Keratinocyte (primary cell): ENCODE data around the gene ANKS1A. TPM values are rescaled to one million over a fixed set of nuclear protein-coding genes. Genes with fewer than 3 reads are reported as not detected.

Experiments used
- DNase-seq: peaks from one replicate; pipeline ENCODE4 v3.0.0-alpha.2; 2011; ENCODE audit warnings: low read depth, missing footprints, low spot score
- FAIRE-seq: peaks from 2 replicates; lab custom pipeline; 2011; peaks lifted over from hg19 to GRCh38; lab: Jason Lieb, UNC
- H2AFZ ChIP-seq: 2 replicates; pipeline ENCODE4 v1.6.0; 2012; ENCODE audit warnings: low read length, control low read depth, inconsistent platforms; ENCODE audit not compliant: control insufficient read depth
- H3K27ac ChIP-seq: 2 replicates; pipeline ENCODE4 v1.5.1; 2011; ENCODE audit warnings: low read length; ENCODE audit not compliant: control insufficient read depth, insufficient read depth
- H3K27me3 ChIP-seq: 3 replicates; pipeline ENCODE4 v1.6.0; 2011; ENCODE audit warnings: low read length; ENCODE audit not compliant: control insufficient read depth, insufficient read depth; ENCODE audit errors: extremely low read depth
- H3K36me3 ChIP-seq, 2 experiments: 2 replicates in 1 of 2; 3 replicates in 1 of 2; pipeline ENCODE4 v1.5.1; 2011; ENCODE audit warnings: low read length in 2 of 2, mild to moderate bottlenecking in 1 of 2; ENCODE audit not compliant: control insufficient read depth in 2 of 2, insufficient read depth in 2 of 2; ENCODE audit errors: extremely low read depth in 1 of 2
- H3K4me1 ChIP-seq: 3 replicates; pipeline ENCODE4 v1.5.1; 2011; ENCODE audit warnings: low read length; ENCODE audit not compliant: control insufficient read depth, insufficient read depth; ENCODE audit errors: extremely low read depth
- H3K4me2 ChIP-seq: 3 replicates; pipeline ENCODE4 v1.6.0; 2011; ENCODE audit warnings: low read depth, low read length; ENCODE audit not compliant: control insufficient read depth, insufficient read depth; ENCODE audit errors: extremely low read depth
- H3K4me3 ChIP-seq, 3 experiments: fragments of 200-600 bp in 1 of 3; sonication (generic) in 1 of 3; 2 replicates in 2 of 3; 3 replicates in 1 of 3; pipeline ENCODE4 v1.5.1; 2011 to 2016; ENCODE audit warnings: low read length in 3 of 3, mild to moderate bottlenecking in 3 of 3, control low read depth in 2 of 3, inconsistent platforms in 1 of 3, low read depth in 1 of 3, mixed read lengths in 1 of 3, mixed run types in 1 of 3, moderate library complexity in 1 of 3; ENCODE audit not compliant: control insufficient read depth in 2 of 3, insufficient read depth in 2 of 3; ENCODE audit errors: extremely low read depth in 1 of 3
- H3K79me2 ChIP-seq: 2 replicates; pipeline ENCODE4 v1.6.0; 2012; ENCODE audit warnings: low read length; ENCODE audit not compliant: control insufficient read depth, insufficient read depth
- H3K9ac ChIP-seq: 3 replicates; pipeline ENCODE4 v1.6.0; 2011; ENCODE audit warnings: low read length; ENCODE audit not compliant: control insufficient read depth, insufficient read depth; ENCODE audit errors: extremely low read depth
- H3K9me1 ChIP-seq: 3 replicates; pipeline ENCODE4 v1.6.0; 2011; ENCODE audit warnings: low read length; ENCODE audit not compliant: control insufficient read depth, insufficient read depth; ENCODE audit errors: extremely low read depth
- H3K9me3 ChIP-seq: 2 replicates; pipeline ENCODE4 v1.5.1; 2012; ENCODE audit warnings: low read depth, low read length; ENCODE audit not compliant: control insufficient read depth
- H4K20me1 ChIP-seq: 3 replicates; pipeline ENCODE4 v1.6.0; 2011; ENCODE audit warnings: low read length; ENCODE audit not compliant: control insufficient read depth, insufficient read depth; ENCODE audit errors: extremely low read depth
- EZH2 ChIP-seq: IDR thresholded peaks from one replicate; pipeline ENCODE4 v1.6.1; 2012; ENCODE audit warnings: inconsistent platforms, mild to moderate bottlenecking, low read length, moderate library complexity
- dilution Hi-C: fragments of 300-500 bp; cut with MboI; formaldehyde crosslinking; loops from one replicate; pipeline ENCODE4 v1.7.0; 2020; ENCODE audit warnings: low sequenced_read_pairs; ENCODE audit not compliant: extremely low pct_ligation_motif_present
- polyA plus RNA-seq, 5 experiments: library from polyadenylated mRNA; depleted of rRNA in 3 of 5; stranded (reverse) in 3 of 5; stranded (forward) in 1 of 5; unstranded in 1 of 5; fragments of >200 nt; gene quantifications; 1 replicate in 1 of 5; 2 replicates in 3 of 5; 3 replicates in 1 of 5; pipeline versions ENCODE4 v1.2.1 to v1.2.3, GENCODE V29; 2011 to 2012; ENCODE audit warnings: missing spikeins in 2 of 5, low read depth in 1 of 5, low replicate concordance in 1 of 5
- TF ChIP-seq, protein P1 (sequence below), 3 experiments: IDR thresholded peaks in 1 of 3; conservative IDR thresholded peaks in 1 of 3; optimal IDR thresholded peaks in 1 of 3; 2 replicates in 2 of 3; 3 replicates in 1 of 3; pipeline versions ENCODE3 to v1.5.1; 2011; ENCODE audit warnings: low read length in 3 of 3, mild to moderate bottlenecking in 3 of 3, moderate library complexity in 2 of 3, control low read depth in 1 of 3, inconsistent platforms in 1 of 3; ENCODE audit not compliant: insufficient read depth in 2 of 3; ENCODE audit errors: extremely low read depth in 1 of 3

ANKS1A gene
- polyA plus RNA-seq, 1 donor (not counting 4 experiments of a cell fraction or from before 2014, with no cell fraction given): 8.6 TPM

DNA sequence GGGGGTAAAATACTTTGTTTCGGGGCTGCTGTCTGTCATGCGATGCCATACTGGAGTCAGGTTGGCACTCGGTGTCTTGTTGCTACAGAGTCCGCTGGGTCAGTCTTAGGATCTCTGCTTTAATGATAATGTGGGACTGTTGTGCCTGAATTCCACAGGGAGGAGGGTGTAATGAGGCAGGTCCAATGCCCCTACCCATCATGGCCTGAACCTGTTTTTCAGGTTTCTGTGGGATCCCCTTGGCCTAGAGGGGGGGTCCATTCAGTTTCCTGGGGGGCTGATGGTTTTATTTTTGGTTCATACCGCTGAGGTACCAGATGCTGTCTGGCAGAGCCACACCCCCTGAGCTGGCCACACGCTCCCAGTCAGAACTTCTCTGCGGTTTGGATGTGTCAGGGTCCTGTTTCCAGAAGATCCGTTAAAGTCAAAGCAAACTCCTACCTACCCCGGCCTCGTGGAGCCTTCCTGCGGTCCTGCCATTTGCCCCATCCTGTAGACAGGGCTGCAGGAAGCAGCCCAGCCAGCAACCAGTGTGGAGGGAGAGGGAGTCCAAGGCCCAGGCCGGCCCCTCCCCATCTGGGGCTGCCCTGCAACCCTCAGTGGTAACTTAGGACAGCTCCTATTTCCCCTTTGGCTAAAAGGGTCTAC lies 182.4 kb downstream of the ANKS1A start:
- FAIRE-seq: no peak
- TF ChIP-seq, protein P1, sequence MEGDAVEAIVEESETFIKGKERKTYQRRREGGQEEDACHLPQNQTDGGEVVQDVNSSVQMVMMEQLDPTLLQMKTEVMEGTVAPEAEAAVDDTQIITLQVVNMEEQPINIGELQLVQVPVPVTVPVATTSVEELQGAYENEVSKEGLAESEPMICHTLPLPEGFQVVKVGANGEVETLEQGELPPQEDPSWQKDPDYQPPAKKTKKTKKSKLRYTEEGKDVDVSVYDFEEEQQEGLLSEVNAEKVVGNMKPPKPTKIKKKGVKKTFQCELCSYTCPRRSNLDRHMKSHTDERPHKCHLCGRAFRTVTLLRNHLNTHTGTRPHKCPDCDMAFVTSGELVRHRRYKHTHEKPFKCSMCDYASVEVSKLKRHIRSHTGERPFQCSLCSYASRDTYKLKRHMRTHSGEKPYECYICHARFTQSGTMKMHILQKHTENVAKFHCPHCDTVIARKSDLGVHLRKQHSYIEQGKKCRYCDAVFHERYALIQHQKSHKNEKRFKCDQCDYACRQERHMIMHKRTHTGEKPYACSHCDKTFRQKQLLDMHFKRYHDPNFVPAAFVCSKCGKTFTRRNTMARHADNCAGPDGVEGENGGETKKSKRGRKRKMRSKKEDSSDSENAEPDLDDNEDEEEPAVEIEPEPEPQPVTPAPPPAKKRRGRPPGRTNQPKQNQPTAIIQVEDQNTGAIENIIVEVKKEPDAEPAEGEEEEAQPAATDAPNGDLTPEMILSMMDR (optimal IDR thresholded peaks at IDR 0.05 in 1 of 3, IDR thresholded peaks at IDR 0.05 in 1 of 3, conservative IDR thresholded peaks at IDR 0.05 in 1 of 3; ENCODE audit: extremely low read depth in 1 of 3, insufficient read depth in 2 of 3, low read length in 3 of 3): no peak
- no peak for TF ChIP-seq EZH2
- DNase-seq: no peak

DNA sequence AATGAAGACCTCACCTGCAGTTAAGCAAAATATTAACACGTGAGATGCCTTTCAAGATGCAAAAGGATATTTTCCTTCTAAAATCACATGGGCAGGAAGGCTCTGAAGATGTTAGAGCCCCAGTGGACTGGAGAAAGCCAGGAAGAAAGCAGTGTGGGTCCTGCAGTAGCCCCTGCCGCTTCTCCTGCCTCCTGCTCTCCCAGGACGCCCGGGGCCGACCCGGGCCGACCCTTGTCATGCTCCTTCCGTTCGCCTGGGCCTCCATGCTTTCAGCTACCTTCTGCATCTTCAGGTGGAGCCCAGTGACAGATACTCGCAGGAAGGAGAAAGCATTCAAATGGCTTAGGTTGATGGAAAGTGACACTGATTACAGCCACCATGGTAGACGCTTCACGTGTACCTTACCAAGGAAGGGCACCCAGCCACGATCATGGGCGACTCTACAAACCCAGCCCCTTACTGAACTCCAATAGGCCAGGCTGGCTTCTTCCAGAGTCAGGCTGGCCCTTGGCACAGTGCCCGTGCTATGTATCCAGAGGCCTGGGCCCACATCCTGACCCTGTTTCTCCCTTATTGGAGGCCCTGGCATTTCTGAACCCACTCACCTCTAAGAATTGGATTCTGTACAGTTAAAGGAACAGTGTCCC lies 183.1 kb downstream of the ANKS1A start:
- Histone ChIP-seq H3K27ac (no peak overlapping the region), H3K4me2 (no peak overlapping the region), H3K4me1 (peaks cover 13% of the 10 kb centered on the region), H3K27me3 (no peaks in the 10 kb centered on the region), H3K9ac (no peak overlapping the region), H3K9me3 (no peaks in the 10 kb centered on the region), H3K9me1 (no peaks in the 10 kb centered on the region), H2AFZ (no peak overlapping the region), H3K79me2 (no peaks in the 10 kb centered on the region), H4K20me1 (no peaks in the 10 kb centered on the region), H3K36me3 (peaks cover 4 to 5% of the 10 kb centered on the region in 2 experiments), H3K4me3 (no peak overlapping the region)
- dilution Hi-C loops: no loop called here
- DNase-seq: no peak
- FAIRE-seq: no peak
- TF ChIP-seq, protein P1 (optimal IDR thresholded peaks at IDR 0.05 in 1 of 3, IDR thresholded peaks at IDR 0.05 in 1 of 3, conservative IDR thresholded peaks at IDR 0.05 in 1 of 3; ENCODE audit: extremely low read depth in 1 of 3, insufficient read depth in 2 of 3, low read length in 3 of 3): no peak
- TF ChIP-seq EZH2: no peak

More for the DNA sequence above, 182.4 kb downstream of the ANKS1A start:
- dilution Hi-C loops: no loop called here
- Histone ChIP-seq H3K27me3 (no peaks in the 10 kb centered on the region), H2AFZ (no peak overlapping the region), H3K4me1 (peaks cover 6% of the 10 kb centered on the region), H4K20me1 (no peaks in the 10 kb centered on the region), H3K27ac (no peak overlapping the region), H3K4me3 (no peak overlapping the region), H3K9ac (no peak overlapping the region), H3K9me1 (no peaks in the 10 kb centered on the region), H3K4me2 (no peak overlapping the region), H3K9me3 (no peaks in the 10 kb centered on the region), H3K36me3 (peaks cover 5 to 7% of the 10 kb centered on the region in 2 experiments), H3K79me2 (no peaks in the 10 kb centered on the region)
